ENCODE data around the gene GPATCH1. TPM values are rescaled to one million over a fixed set of nuclear protein-coding genes. Genes with fewer than 3 reads are reported as not detected.

GPATCH1 gene
- total and polyA plus RNA-seq, 2 of the 13 experiments (the other 11 are each of a cell fraction or from before 2014, with no cell fraction given), result 6.8 to 6.9 TPM

- 0 out of 2 replicates have a peak, but pooled peaks have one; percentile 23 for TF ChIP-seq HNF1B (CRISPR knock-in tag; IDR thresholded peaks at IDR 0.05)
- no peak for TF ChIP-seq SNAPC4 (CRISPR knock-in tag; IDR thresholded peaks at IDR 0.05)
- no peak for TF ChIP-seq PATZ1 (CRISPR knock-in tag; IDR thresholded peaks at IDR 0.05)
- TF ChIP-seq ZNF136 (CRISPR knock-in tag; IDR thresholded peaks at IDR 0.05; ENCODE audit: low read depth), result no peak
- TF ChIP-seq YY1 (IDR thresholded peaks at IDR 0.05; ENCODE audit: insufficient read depth, insufficient replicate concordance, low read depth, low read length), result peak; percentile 10
- TF ChIP-seq UBTF (CRISPR knock-in tag; IDR thresholded peaks at IDR 0.05), result peak; percentile 23; the same call in 1 of the 2 replicates
- peak; percentile 15; the same call in 1 of the 2 replicates for TF ChIP-seq ATF2 (CRISPR knock-in tag; IDR thresholded peaks at IDR 0.05)
- TF ChIP-seq YEATS4 (CRISPR knock-in tag; IDR thresholded peaks at IDR 0.05; ENCODE audit: borderline replicate concordance), result 0 out of 2 replicates have a peak, but pooled peaks have one; percentile 36
Measured at GRCh38 chr19:33063753-33064457, 17.1 kb upstream of the GPATCH1 start (continued).
